GM12872 (cell line): ENCODE data around the gene MAP3K2.
A peak's percentile ranks its signal among the peaks of the same experiment; 100 is the strongest.

Source experiments
- CTCF ChIP-seq: IDR thresholded peaks from 3 replicates; pipeline ENCODE4 v1.5.1; 2011; ENCODE audit warnings: low read depth, mild to moderate bottlenecking, low read length, moderate library complexity; ENCODE audit not compliant: insufficient read depth

Gene MAP3K2

GRCh38 chr2:127355407-127356008, 32.3 kb downstream of the MAP3K2 start:
- TF ChIP-seq CTCF: peak; percentile 68

GRCh38 chr2:127351603-127352002, 36.2 kb downstream of the MAP3K2 start:
- no peak for TF ChIP-seq CTCF

GRCh38 chr2:127348426-127349000, 39.3 kb downstream of the MAP3K2 start:
- TF ChIP-seq CTCF: no peak

- no peak for TF ChIP-seq CTCF
Measured at GRCh38 chr2:127347734-127348392, 39.9 kb downstream of the MAP3K2 start.

GRCh38 chr2:127347015-127347414, 40.8 kb downstream of the MAP3K2 start:
- TF ChIP-seq CTCF: no peak

- no peak for TF ChIP-seq CTCF
Measured at GRCh38 chr2:127343277-127343676, 44.5 kb downstream of the MAP3K2 start.

- no peak for TF ChIP-seq CTCF
Measured at GRCh38 chr2:127342101-127342500, 45.7 kb downstream of the MAP3K2 start.
